Measurements from ENCODE around the gene UNK. TPM values are rescaled to one million over a fixed set of nuclear protein-coding genes. Genes with fewer than 3 reads are reported as not detected.
"Not testable (repeated sequence)": the region's sequence is repeated elsewhere in the genome, so short reads cannot be mapped to it uniquely, and the experiment has no call there.

Gene UNK
- total and polyA plus RNA-seq, 4 donors: 15.5 to 72.4 (median 25.7) TPM

DNA sequence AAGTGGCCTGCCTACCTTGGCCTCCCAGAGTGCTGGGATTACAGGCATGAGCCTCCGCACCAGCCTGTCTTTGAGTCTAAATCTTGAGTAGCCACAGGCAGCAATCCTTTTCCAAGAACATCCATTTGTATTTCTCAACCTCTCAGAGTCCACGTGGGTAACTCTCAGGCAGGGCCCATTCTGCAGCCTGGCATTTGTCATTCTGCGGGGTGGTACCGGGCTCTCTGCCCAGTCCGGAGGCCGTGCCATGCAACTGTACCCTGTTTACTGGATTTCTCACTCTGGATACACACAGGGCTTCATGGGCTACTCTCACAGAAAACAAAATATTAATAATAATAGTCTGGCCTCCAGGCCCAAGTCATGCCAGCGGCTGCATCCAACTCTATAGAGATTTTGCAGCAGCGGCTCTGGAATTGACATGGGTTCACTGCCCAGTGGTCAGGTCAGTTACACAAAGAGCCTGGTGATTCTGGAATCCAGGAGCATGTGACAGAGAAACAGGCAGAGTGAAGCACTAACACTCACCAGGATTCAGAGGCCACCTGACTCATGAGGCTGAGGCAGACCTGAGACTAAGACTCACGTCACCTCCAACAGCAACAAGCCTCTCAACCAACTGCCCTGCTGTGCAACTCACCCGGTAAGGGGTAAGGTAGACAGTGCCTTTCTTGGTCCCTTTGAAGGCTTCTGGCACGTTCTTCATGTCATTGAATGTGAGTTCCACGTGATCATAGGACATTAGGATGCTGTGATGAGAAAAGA lies 66.5 kb downstream of the UNK start:
- Histone ChIP-seq H3K4me3 (no peak overlapping the region), H3K4me1 (ENCODE audit: control insufficient read depth in 5 of 5, insufficient read depth in 5 of 5, low read length in 5 of 5) (peaks cover 0 to 36% (median 28%) of the 10 kb centered on the region in 5 donors), H3K9me3 (ENCODE audit: control insufficient read depth in 4 of 4, insufficient read depth in 3 of 4, low read length in 3 of 4) (no peaks in the 10 kb centered on the region), H3K27ac (ENCODE audit: low read depth in 1 of 2, low read length in 1 of 2) (peak overlapping the region in 1 of 2 donors; percentile 76), H3K9ac (ENCODE audit: insufficient read depth in 1 of 2, low read length in 2 of 2) (no peak overlapping the region), H3K36me3 (ENCODE audit: control insufficient read depth in 4 of 4, insufficient read depth in 4 of 4, low read length in 4 of 4) (peaks cover 0 to 48% (median 30%) of the 10 kb centered on the region in 4 donors), H3K27me3 (ENCODE audit: control insufficient read depth in 3 of 3, insufficient read depth in 3 of 3, low read length in 2 of 3) (no peaks in the 10 kb centered on the region)
- WGBS, 2 donors: 91 to 93% methylated on average over 12 of the region's 12 CpGs
- TF ChIP-seq, protein P1, sequence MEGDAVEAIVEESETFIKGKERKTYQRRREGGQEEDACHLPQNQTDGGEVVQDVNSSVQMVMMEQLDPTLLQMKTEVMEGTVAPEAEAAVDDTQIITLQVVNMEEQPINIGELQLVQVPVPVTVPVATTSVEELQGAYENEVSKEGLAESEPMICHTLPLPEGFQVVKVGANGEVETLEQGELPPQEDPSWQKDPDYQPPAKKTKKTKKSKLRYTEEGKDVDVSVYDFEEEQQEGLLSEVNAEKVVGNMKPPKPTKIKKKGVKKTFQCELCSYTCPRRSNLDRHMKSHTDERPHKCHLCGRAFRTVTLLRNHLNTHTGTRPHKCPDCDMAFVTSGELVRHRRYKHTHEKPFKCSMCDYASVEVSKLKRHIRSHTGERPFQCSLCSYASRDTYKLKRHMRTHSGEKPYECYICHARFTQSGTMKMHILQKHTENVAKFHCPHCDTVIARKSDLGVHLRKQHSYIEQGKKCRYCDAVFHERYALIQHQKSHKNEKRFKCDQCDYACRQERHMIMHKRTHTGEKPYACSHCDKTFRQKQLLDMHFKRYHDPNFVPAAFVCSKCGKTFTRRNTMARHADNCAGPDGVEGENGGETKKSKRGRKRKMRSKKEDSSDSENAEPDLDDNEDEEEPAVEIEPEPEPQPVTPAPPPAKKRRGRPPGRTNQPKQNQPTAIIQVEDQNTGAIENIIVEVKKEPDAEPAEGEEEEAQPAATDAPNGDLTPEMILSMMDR (IDR thresholded peaks at IDR 0.05; ENCODE audit: control extremely low read depth, extremely low read depth): no peak
- DNase-seq (no peak), ATAC-seq (ENCODE audit: insufficient read depth, low FRiP score) (no peak)

DNA sequence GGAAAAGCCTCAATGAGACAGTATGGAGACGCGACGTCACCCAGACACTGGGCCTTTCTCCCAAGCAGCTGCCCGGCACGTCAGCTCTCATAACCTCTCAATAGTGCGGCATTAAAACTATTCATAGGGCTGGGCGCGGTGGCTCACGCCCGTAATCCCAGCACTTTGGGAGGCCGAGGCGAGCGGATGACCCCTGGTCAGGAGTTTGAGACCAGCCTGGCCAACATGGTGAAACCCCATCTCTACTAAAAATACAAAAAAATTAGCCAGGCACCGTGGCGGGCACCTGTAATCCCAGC lies 67.0 kb downstream of the UNK start:
- H3K27me3 ChIP-seq (ENCODE audit: control insufficient read depth in 3 of 3, insufficient read depth in 3 of 3, low read length in 2 of 3); H3K9ac ChIP-seq (ENCODE audit: insufficient read depth in 1 of 2, low read length in 2 of 2); H3K9me3 ChIP-seq (ENCODE audit: control insufficient read depth in 4 of 4, insufficient read depth in 3 of 4, low read length in 3 of 4); ATAC-seq (ENCODE audit: insufficient read depth, low FRiP score); DNase-seq; H3K4me3 ChIP-seq: not testable (repeated sequence)
- peaks cover 0 to 43% (median 28%) of the 10 kb centered on the region in 4 donors for H3K36me3 ChIP-seq (ENCODE audit: control insufficient read depth in 4 of 4, insufficient read depth in 4 of 4, low read length in 4 of 4)
- H3K4me1 ChIP-seq (ENCODE audit: control insufficient read depth in 5 of 5, insufficient read depth in 5 of 5, low read length in 5 of 5): peaks cover 0 to 39% (median 23%) of the 10 kb centered on the region in 5 donors
- WGBS, 2 donors: 95 to 97% methylated on average over 15 of the region's 15 CpGs
- H3K27ac ChIP-seq (ENCODE audit: low read depth in 1 of 2, low read length in 1 of 2): peak overlapping the region in 1 of 2 donors; percentile 76

- 80 to 84% methylated on average over 7 of the region's 7 CpGs for WGBS, 2 donors
- no peak overlapping the region for H3K9ac ChIP-seq (ENCODE audit: insufficient read depth in 1 of 2, low read length in 2 of 2)
- ATAC-seq (ENCODE audit: insufficient read depth, low FRiP score) (no peak), DNase-seq (no peak)
- H3K4me1 ChIP-seq (ENCODE audit: control insufficient read depth in 5 of 5, insufficient read depth in 5 of 5, low read length in 5 of 5): peaks cover 0 to 33% (median 16%) of the 10 kb centered on the region in 5 donors
- no peak overlapping the region for H3K4me3 ChIP-seq
- H3K27ac ChIP-seq (ENCODE audit: low read depth in 1 of 2, low read length in 1 of 2): peak overlapping the region; percentile 20 to 90
- H3K36me3 ChIP-seq (ENCODE audit: control insufficient read depth in 4 of 4, insufficient read depth in 4 of 4, low read length in 4 of 4): peaks cover 0 to 26% (median 15%) of the 10 kb centered on the region in 4 donors
- TF ChIP-seq, protein P1 (IDR thresholded peaks at IDR 0.05; ENCODE audit: control extremely low read depth, extremely low read depth): no peak
- no peaks in the 10 kb centered on the region for H3K27me3 ChIP-seq (ENCODE audit: control insufficient read depth in 3 of 3, insufficient read depth in 3 of 3, low read length in 2 of 3)
- H3K9me3 ChIP-seq (ENCODE audit: control insufficient read depth in 4 of 4, insufficient read depth in 3 of 4, low read length in 3 of 4): no peaks in the 10 kb centered on the region
Observed at GRCh38 chr17:75853433-75853832, 68.8 kb downstream of the UNK start.

DNA sequence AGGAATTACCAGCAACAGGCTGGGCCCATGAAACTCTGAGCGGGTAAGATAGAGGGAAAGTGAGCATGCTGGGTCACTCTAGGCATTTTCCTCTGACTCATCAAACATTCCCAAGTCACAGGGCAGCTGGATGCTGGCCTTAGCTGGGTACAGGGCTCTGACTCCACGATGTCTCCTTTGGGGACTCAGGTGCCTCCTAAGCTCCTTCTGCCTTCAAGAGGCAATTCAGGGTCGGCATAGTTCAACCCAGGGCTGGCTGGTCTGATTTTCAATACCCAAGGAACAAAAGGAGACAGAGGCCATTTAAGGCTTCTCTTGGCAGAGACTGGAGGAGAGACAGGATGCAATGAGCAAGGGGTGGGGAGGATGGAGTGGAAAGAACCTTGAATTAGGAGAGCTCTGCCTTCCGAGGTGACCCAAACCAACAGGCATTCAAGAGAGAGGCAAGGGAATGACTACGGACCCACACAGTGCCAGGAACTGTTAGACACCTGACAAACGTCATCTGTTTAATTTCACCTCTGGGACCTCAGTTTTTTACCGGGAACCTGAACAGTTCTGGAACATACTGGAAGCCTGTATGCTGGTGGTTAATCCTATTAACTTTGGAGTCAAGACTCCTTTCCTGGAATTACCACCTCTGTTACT lies 69.6 kb downstream of the UNK start:
- H3K27me3 ChIP-seq (ENCODE audit: control insufficient read depth in 3 of 3, insufficient read depth in 3 of 3, low read length in 2 of 3): no peaks in the 10 kb centered on the region
- H3K9ac ChIP-seq (ENCODE audit: insufficient read depth in 1 of 2, low read length in 2 of 2): peak overlapping the region; percentile 56 to 85
- ATAC-seq (ENCODE audit: insufficient read depth, low FRiP score) (no peak), DNase-seq (peak in 1 of 3 donors; percentile 36)
- peak overlapping the region; percentile 52 for H3K4me3 ChIP-seq
- peak overlapping the region; percentile 90 to 95 for H3K27ac ChIP-seq (ENCODE audit: low read depth in 1 of 2, low read length in 1 of 2)
- no peaks in the 10 kb centered on the region for H3K9me3 ChIP-seq (ENCODE audit: control insufficient read depth in 4 of 4, insufficient read depth in 3 of 4, low read length in 3 of 4)
- H3K4me1 ChIP-seq (ENCODE audit: control insufficient read depth in 5 of 5, insufficient read depth in 5 of 5, low read length in 5 of 5): peaks cover 0 to 25% (median 13%) of the 10 kb centered on the region in 5 donors
- peaks cover 0 to 19% (median 11%) of the 10 kb centered on the region in 4 donors for H3K36me3 ChIP-seq (ENCODE audit: control insufficient read depth in 4 of 4, insufficient read depth in 4 of 4, low read length in 4 of 4)
- 18 to 38% methylated on average over 7 of the region's 7 CpGs for WGBS, 2 donors
- TF ChIP-seq, protein P1 (IDR thresholded peaks at IDR 0.05; ENCODE audit: control extremely low read depth, extremely low read depth): no peak
